CD4-positive, alpha-beta T cell treated with Interleukin-17A for 1 hour (primary cell): Measurements from ENCODE around the gene KLF13.

Source experiments
- DNase-seq: peaks from one replicate; pipeline ENCODE4 v3.0.0-alpha.2; 2020

KLF13 gene

GRCh38 chr15:31365655-31366127, 39.1 kb downstream of the KLF13 start:
- DNase-seq: peak; percentile 79

DNA sequence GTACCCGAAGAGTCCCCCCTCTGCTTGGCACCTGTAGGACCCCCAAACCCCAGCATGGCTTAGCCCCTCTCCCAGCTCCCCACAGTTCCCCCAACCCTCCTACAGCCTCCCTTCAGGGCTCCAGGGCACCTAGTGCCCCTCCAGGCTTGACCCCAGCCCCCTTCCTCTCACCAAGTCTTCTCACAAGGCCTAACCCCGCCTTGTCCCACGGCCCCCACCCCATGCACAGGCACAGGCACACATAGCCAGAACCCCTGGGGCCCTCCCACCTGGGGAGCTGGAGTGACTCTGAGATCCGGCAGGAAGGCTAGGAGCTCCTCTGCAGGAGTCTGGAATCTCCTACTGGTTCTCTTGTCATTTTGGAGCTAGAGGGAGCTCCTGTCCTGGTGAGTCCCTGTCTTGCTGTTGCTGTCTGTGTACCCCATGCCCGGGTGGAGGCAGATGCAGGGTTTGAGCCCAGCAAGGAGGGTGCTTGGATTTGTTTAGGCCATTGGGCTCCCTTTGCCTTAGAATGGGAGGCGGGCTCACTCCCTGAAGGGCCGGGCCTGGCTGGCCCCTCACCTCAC, 39.6 kb downstream of the KLF13 start:
- DNase-seq: no peak

- DNase-seq: no peak
Measured at GRCh38 chr15:31367021-31367729, 40.5 kb downstream of the KLF13 start.

DNA sequence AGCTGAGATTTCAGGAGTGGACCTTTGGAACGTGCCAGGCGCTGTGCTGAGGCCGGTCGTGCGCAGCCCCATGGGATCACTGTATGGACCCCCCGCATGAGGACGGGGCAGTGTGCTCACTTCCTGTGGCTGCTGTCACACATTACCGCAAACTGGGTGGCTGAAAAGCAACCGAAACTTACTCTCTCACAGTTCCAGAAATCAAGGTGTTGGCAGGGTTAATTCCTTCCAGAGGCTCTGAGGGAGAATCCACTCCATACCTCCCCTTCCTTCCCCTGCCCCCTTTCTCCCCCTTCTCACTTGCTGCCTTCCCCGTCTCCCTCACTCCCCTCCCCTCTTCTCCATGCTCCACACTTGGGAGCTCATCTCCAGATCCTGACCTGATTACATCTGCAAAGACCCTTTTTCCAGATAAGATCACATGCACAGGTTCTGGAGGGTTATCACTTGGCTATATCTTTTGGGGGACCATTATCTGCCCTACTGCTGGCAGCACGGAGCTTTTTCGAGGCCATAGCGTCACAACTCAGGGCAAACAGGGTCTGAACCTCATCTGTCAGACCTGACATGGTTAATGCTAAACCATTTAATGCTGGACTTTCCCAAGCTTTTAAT, 41.2 kb downstream of the KLF13 start:
- DNase-seq: peak; percentile 45

DNA sequence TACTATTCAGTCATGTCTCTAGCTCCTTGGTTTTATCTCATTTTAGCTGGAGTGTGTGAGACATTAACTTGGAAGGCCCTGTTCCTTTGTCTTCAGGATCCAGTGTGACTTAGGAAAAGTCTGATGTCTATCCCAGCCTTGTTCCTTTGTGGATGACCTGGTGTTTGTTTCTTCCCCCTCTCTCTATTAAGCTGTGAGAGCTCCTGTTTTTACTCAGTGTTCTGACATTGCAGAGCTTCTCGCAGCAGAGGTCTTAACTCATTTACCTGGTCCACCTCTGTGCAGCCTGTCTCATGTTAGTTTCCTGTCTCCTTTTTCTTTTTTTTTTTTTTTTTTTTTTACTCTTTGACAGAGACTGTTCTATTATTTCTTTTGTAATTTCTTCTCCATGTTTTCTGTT, 43.1 kb downstream of the KLF13 start:
- no peak for DNase-seq

DNA sequence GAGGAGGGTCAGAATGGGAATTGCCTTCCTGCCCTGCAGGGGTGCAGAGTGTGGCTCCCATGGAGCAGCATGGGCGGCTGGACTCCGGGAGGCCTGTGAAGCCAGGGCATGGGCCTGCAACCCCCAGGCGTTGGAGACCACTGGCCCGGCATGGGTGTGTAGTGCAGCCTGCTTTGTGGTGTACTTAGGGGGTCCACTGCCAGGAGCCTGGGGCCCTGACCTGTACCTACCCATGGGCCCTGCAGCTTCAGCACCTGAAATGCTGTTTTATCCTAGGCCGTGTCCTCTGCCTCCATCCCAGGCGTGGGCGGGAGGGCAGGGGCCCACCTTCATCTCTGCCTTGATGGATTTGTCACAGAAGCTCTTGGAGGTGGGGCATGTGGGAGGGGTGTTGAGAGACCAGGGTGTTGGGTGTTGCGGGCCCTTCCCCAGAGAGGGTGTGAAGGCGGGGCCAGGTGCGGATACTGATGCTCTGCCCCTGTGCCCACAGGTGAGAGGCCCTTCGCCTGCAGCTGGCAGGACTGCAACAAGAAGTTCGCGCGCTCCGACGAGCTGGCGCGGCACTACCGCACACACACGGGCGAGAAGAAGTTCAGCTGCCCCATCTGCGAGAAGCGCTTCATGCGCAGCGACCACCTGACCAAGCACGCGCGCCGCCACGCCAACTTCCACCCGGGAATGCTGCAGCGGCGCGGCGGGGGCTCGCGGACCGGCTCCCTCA, 45.0 kb downstream of the KLF13 start:
- DNase-seq: no peak

DNA sequence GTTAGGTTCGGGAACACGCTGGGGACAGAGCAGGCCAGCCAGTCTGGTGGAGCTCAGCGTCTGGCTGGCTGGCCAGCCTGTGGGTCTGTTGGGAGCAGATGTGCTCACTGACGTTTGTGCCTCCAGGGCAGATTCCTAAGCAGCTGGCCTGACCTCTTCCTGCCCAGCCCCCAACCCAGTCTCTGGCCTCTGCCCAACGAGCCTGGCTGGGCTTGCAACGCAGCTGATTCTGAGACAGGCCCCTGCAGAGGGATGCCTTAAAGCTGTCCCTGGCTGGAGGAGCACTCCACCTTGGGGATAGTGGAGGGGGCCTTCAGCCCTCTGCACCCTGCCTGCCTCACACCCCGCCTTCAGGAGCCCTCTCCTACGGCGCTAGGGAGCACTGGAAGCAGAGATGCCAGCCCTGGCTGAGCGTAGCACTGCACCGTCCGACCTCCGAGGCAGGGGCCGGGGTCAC, 46.0 kb downstream of the KLF13 start:
- DNase-seq: no peak

DNA sequence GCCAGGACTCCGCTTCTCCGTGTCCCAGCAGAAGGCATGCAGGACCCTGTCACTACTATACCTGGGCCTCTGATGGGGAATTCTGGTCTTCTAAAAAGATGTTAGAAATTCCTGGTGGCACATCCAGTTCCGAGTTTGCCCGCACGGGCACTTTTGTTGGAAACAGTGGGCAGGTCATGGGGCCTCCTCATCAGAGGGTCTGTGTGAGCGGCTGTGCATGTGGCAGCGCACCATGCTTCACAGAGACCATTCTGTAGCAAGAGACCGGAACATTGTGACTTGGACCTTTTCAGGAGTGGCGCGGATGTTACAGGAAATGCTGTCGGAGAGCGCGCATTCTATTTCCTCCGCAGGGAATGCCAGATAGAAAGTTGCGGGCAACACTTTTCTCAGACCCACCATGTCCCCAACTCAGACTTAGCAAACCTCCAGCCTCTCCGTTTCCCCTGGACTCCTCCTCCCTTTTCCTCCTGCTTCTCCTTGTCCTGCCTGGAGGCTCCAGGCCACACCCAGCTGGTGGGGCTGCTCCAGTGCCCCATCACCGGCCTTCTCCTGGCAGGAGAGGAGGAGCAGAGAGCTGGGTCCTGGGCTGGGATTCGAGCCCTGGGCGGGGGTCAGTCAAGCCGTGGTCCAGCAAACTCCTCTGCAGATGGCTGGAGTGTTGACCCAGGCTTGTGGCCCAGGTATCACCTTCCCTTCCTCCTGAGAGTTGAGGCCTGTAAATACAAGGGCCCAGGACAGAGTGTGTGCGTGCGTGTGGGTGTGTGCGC, 46.6 kb downstream of the KLF13 start:
- DNase-seq: no peak

GRCh38 chr15:31373970-31374369, 47.3 kb downstream of the KLF13 start:
- DNase-seq: no peak

DNA sequence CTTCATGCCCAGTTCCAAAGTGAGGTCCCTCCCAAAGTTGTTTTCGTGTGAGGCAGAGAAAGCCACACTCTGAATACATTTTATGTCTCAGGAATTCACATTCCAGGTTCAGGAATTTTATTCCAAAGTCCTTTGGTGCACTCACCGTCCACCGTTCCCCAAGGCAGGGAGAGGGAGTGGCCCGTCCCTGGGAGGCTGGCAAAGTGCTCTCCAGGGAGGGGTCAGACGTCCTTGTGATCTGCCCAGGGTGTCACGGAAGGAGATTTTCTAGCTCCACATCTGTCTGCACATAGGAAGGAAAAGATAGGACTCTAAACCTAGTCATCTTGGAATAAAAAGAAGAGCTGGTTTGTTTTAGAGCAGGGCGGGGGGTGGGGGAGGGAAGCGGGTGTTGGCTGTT, 47.9 kb downstream of the KLF13 start:
- no peak for DNase-seq

DNA sequence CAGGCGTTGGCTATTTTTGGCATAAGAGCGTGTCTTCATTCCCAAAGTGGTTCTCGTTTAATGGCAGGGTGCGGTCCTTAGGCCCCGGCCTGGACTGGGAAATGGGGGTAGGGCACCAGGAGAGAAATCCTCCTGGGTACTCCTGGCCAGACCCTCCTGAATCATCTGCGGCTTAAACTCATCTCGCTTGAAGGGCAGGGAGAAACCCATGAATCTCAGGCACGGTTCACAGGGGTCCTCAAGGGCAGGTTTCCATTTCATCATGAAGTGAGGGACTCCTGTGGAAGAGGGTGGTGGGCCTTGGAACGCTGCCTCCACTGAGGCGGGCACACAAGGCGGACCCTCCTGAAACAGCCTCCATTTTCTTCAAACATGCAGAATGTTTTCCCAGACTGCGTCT, 48.4 kb downstream of the KLF13 start:
- DNase-seq: no peak

GRCh38 chr15:31375772-31376171, 49.1 kb downstream of the KLF13 start:
- no peak for DNase-seq

DNA sequence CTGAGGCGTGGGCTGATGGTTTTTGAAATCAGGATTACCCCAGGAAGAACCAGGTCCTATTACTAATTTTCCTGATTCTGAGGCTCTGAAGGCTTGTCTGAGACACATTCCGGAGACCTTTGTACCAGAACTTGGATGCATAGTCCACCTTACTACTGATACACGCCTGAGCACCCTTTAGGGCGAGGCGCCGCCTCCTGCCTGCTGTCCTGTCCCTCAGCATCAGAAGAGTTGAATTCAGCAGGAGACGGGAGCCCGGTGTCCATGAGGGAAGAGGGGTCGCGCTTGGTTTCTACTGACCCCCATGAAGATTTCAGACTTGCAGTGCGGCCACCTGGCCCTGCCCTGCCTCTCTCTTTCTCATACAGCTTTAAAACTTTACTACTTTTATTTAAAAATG, 49.9 kb downstream of the KLF13 start:
- DNase-seq: no peak

DNA sequence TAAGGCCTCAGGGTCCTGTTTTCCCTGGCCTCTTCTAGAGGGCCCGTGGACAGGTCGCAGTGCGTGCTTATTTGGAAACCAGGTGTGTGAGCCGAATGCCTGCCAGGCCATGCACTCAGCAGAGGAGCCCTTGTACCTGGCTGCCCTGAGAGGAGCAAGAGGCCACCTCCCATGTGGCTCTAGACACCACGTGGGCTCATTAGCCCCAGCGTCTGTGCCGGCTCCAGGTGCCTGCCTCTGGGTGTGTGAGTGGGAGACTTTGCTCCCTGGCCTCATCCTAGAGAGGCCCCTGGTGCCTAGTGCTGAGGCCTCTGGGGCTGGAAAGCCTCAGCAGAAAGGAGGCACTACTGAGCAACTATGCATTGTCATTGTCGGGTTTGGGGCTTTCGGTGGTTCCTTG, 50.4 kb downstream of the KLF13 start:
- DNase-seq: no peak

DNA sequence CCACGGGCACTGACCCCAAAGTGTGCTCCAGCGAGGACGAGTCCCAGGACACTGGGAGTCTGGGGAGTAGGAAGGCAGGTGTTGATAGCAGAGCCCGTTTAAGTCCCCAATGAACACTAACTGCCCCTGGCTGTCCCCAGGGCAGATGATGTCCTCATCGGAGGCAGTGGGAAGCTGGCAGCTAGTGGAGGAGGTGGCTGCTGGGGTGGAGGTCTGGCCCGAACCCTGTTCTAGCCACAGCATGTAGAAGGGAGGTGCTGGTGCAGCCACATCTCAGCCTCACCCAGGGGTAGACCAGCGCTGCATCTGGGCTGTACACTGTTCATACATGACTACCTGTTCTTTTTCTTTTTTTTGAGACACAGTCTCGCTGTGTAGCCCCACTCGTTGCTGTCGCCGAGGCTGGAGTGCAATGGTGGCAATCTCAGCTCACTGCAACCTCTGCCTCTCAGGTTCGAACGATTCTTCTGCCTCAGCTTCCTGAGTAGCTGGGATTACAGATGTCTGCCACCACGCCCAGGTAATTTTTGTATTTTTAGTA, 51.8 kb downstream of the KLF13 start:
- no peak for DNase-seq

DNA sequence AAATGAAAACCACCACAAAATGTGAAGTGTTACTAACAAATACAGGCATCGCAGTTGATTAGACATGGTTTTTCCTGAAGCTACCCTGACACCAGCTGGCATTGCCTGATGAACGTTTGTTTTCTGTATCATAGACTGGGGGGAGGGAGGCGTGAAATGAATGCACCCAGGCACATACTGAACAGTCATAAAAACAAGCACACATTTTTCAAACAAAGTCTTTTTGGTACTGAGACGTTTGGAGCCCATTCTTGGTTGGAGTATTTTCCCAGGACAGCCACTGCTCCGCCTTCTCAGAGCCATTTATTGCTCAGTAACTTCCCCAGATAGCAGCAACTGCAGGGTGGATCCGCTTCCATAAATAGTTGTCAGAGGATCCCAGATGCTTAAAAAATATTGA, 52.4 kb downstream of the KLF13 start:
- no peak for DNase-seq

DNA sequence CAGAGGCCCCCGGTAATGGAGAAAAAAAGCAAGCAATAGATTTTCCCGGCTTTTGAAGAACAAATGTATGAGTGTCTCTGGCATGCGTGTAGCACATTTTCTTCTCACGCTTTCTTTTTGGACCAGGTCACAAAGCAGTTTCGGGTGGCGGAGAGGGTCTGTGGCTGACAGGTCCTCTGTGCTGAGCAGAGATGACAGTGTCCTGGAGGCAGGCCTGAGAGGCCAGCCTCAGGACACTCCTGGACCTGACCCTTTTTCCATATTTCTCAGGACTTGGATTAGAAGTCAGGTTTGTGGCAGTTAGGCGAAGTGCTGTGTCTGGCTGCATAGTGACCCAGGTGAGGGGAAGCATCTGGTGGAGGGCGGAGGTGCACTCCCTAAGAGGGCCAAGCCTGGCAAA, 52.9 kb downstream of the KLF13 start:
- DNase-seq: no peak

GRCh38 chr15:31381801-31382712, 55.4 kb downstream of the KLF13 start:
- DNase-seq: no peak

DNA sequence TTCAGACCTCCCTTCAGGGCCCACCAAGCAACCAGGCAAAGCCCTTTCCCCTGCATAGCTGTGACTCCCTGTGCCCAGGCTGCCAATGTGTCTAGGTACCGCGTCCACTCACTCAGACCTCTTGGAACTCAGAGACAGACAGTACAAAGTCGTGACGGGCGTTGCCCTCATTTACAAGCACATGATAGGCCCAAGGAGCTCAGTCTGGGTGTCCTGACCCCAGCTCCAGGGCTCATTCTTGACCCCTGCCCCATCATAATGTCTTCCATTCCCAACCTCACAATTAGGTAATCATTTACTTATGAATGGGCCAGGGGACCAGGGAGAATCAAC, 56.0 kb downstream of the KLF13 start:
- no peak for DNase-seq

GRCh38 chr15:31383139-31383538, 56.5 kb downstream of the KLF13 start:
- no peak for DNase-seq

- DNase-seq: no peak
Measured at GRCh38 chr15:31384568-31384967, 57.9 kb downstream of the KLF13 start.

DNA sequence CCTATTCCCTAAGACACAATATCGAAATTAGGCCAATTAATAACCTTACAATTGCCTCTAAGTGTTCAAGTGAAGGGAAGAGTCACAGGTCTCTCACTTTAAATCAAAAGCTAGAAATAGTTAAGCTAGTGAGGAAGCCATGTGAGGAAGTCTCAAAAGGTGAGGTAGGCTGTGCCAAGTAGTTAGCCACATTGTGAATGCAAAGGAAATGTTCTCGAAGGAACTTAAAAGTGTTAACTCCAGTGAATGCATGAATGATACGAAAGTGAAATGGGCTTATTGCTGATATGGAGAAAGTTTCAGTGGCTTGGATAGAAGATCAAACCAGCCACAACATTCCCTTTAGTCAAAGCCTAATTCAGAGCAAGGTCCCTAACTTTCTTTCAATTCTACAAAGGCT, 59.1 kb downstream of the KLF13 start:
- DNase-seq: no peak
